Measurements from ENCODE around the gene IRF7. TPM values are rescaled to one million over a fixed set of nuclear protein-coding genes. Genes with fewer than 3 reads are reported as not detected.
A peak's percentile ranks its signal among the peaks of the same experiment; 100 is the strongest.
"Not testable (repeated sequence)": the region's sequence is repeated elsewhere in the genome, so short reads cannot be mapped to it uniquely, and the experiment has no call there.

Gene IRF7
- total and polyA plus RNA-seq, 3 experiments from 2014 or later: 16.4 to 38.6 (median 18.0) TPM

- Histone ChIP-seq H3K4me3 (ENCODE audit: low read length) (peak overlapping the region; percentile 81), H3K36me3 (ENCODE audit: insufficient read depth, low read length) (peaks cover 7% of the 10 kb centered on the region), H3K27ac (ENCODE audit: low read depth, low read length) (peak overlapping the region; percentile 80), H3K27me3 (ENCODE audit: insufficient read depth, low read length, poor library complexity, severe bottlenecking) (no peaks in the 10 kb centered on the region), H3K9me3 (ENCODE audit: low read length) (no peaks in the 10 kb centered on the region), H3K4me1 (ENCODE audit: insufficient read depth, low read length) (peaks cover 40% of the 10 kb centered on the region)
- ChIA-PET CTCF (interaction anchor here (1.0 kb wide), 1 partner anchor 146 kb away, joined by 4 read pairs; no protein-coding TSS in a partner anchor), POLR2A (interaction anchor here (1.3 to 1.4 kb wide), 2 partner anchors 41 to 370 kb away, joined by 7 to 16 read pairs; partner anchors contain the start of genes BET1L, HRAS, LRRC56 and RIC8A)
- Mint-ChIP-seq H3K27ac (peak overlapping the region; percentile 61 to 95 (median 86)), H3K4me1 (peaks cover 47 to 63% (median 52%) of the 10 kb centered on the region in 3 donors), H3K4me3 (peak overlapping the region; percentile 83 to 93 (median 87)), H3K36me3 (peaks cover 0 to 23% (median 2%) of the 10 kb centered on the region in 3 donors), H3K27me3 (peaks cover 8% of the 10 kb centered on the region in 2 donors), H3K9me3 (no peaks in the 10 kb centered on the region)
- peak in 1 of 5 donors; percentile 27 for DNase-seq
These were observed 38.7 kb downstream of the IRF7 start for GRCh38 chr11:576811-577610.

GRCh38 chr11:575996-576768, 39.6 kb downstream of the IRF7 start, which contains the start of gene PHRF1:
Gene PHRF1, plus strand, starts transcription at chr11:576470. Its CDS starts 5,043 bp downstream, at chr11:581513.
- H3K4me3 Mint-ChIP-seq: peak within 1 kb of the TSS; percentile 95 to 99 (median 97)
- Histone ChIP-seq H3K27me3 (ENCODE audit: insufficient read depth, low read length, poor library complexity, severe bottlenecking) (no peaks in the 10 kb centered on the region), H3K27ac (ENCODE audit: low read depth, low read length) (peak within 1 kb of the TSS; percentile 81), H3K4me3 (ENCODE audit: low read length) (peak within 1 kb of the TSS; percentile 91), H3K36me3 (ENCODE audit: insufficient read depth, low read length) (no peaks in the 10 kb centered on the region), H3K9me3 (ENCODE audit: low read length) (no peaks in the 10 kb centered on the region), H3K4me1 (ENCODE audit: insufficient read depth, low read length) (peaks cover 40% of the 10 kb centered on the region)
- H3K9me3 Mint-ChIP-seq: no peaks in the 10 kb centered on the region
- DNase-seq: peak; percentile 91 to 97 (median 96)
- H3K36me3 Mint-ChIP-seq: peaks cover 0 to 15% (median 2%) of the 10 kb centered on the region in 3 donors
- peaks cover 8% of the 10 kb centered on the region in 2 donors for H3K27me3 Mint-ChIP-seq
- POLR2A ChIA-PET: interaction anchor here (0.8 to 1.9 kb wide), 17 partner anchors 9 to 369 kb away, joined by 3 to 16 read pairs (median 4); partner anchors contain the start of genes BET1L, DEAF1, HRAS and IRF7
- peak within 1 kb of the TSS; percentile 95 to 99 (median 98) for H3K27ac Mint-ChIP-seq
- CTCF ChIA-PET: interaction anchor here (0.7 to 1.7 kb wide), 6 partner anchors 11 to 40 kb away, joined by 3 to 11 read pairs (median 3); partner anchors contain the start of genes HRAS and IRF7
- peaks cover 40 to 56% (median 51%) of the 10 kb centered on the region in 3 donors for H3K4me1 Mint-ChIP-seq

GRCh38 chr11:575313-575995, 40.3 kb downstream of the IRF7 start:
- H3K4me3 ChIP-seq (ENCODE audit: low read length): peak overlapping the region; percentile 55
- peaks cover 38 to 50% (median 46%) of the 10 kb centered on the region in 3 donors for H3K4me1 Mint-ChIP-seq
- peak overlapping the region; percentile 81 to 99 (median 87) for H3K4me3 Mint-ChIP-seq
- H3K9me3 ChIP-seq (ENCODE audit: low read length): no peaks in the 10 kb centered on the region
- ChIA-PET CTCF (interaction anchor here (0.7 to 1.7 kb wide), 6 partner anchors 10 to 41 kb away, joined by 3 to 11 read pairs (median 3); partner anchors contain the start of genes HRAS and IRF7), POLR2A (interaction anchor here (0.8 to 1.9 kb wide), 19 partner anchors 8 to 368 kb away, joined by 3 to 16 read pairs (median 4); partner anchors contain the start of genes BET1L, DEAF1, HRAS and IRF7)
- DNase-seq: no peak
- H3K4me1 ChIP-seq (ENCODE audit: insufficient read depth, low read length): peaks cover 40% of the 10 kb centered on the region
- no peaks in the 10 kb centered on the region for H3K36me3 ChIP-seq (ENCODE audit: insufficient read depth, low read length)
- H3K27ac Mint-ChIP-seq: peak overlapping the region in 7 of 8 donors; percentile 13 to 97 (median 75)
- H3K27me3 ChIP-seq (ENCODE audit: insufficient read depth, low read length, poor library complexity, severe bottlenecking): no peaks in the 10 kb centered on the region
- peaks cover 7 to 8% of the 10 kb centered on the region in 2 donors for H3K27me3 Mint-ChIP-seq
- no peaks in the 10 kb centered on the region for H3K9me3 Mint-ChIP-seq
- H3K27ac ChIP-seq (ENCODE audit: low read depth, low read length): peak overlapping the region; percentile 43
- H3K36me3 Mint-ChIP-seq: peaks cover 0 to 13% (median 0%) of the 10 kb centered on the region in 3 donors

DNA sequence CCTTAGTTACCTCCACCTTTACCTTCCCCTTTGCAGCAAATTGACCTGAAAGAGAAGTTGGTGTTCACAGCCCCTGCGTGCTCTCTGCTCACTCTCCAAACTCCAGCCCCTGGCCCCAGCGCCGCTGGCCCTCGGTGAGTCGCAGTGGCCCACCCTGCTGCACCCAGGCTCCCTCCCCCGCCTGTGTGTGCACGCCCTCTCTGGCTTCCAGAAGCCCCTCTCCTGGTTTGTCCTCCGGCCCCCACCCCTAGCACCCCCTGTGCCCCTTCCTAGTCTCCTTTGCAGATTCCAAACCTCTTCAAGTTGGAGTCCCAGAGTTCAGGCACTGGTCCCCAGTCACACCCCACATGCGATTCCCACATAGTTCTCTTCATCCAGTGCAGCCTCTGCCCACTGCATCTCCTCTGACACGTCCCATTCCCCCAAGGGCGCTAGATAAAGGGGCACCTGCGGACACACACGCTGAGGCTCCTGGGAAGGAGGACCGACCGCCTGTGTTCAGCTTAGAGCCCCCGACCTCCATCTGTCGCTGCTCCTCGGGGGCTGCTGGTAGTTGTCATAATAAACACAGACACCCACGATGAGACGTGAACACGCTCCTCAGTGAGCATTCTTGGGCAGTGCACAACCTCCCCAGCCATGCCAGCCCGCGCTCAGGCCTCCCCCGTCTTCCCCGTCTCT, 41.0 kb downstream of the IRF7 start:
- Mint-ChIP-seq H3K36me3 (peaks cover 0 to 13% (median 0%) of the 10 kb centered on the region in 3 donors), H3K27ac (peak overlapping the region in 7 of 8 donors; percentile 13 to 89 (median 65)), H3K9me3 (no peaks in the 10 kb centered on the region), H3K4me1 (peaks cover 36 to 47% (median 40%) of the 10 kb centered on the region in 3 donors), H3K4me3 (peak overlapping the region; percentile 66 to 91 (median 87)), H3K27me3 (peaks cover 7 to 8% of the 10 kb centered on the region in 2 donors)
- peak overlapping the region; percentile 55 for H3K4me3 ChIP-seq (ENCODE audit: low read length)
- H3K27ac ChIP-seq (ENCODE audit: low read depth, low read length): peak overlapping the region; percentile 43
- CTCF ChIA-PET: interaction anchor here (1.7 kb wide), 1 partner anchor 9 kb away, joined by 11 read pairs; no protein-coding TSS in a partner anchor
- H3K36me3 ChIP-seq (ENCODE audit: insufficient read depth, low read length): no peaks in the 10 kb centered on the region
- POLR2A ChIA-PET: interaction anchor here (0.9 to 1.9 kb wide), 5 partner anchors 10 to 235 kb away, joined by 3 to 11 read pairs (median 5); partner anchors contain the start of genes IRF7 and RPLP2
- no peak for DNase-seq
- H3K27me3 ChIP-seq (ENCODE audit: insufficient read depth, low read length, poor library complexity, severe bottlenecking): no peaks in the 10 kb centered on the region
- H3K9me3 ChIP-seq (ENCODE audit: low read length): no peaks in the 10 kb centered on the region
- peaks cover 34% of the 10 kb centered on the region for H3K4me1 ChIP-seq (ENCODE audit: insufficient read depth, low read length)

DNA sequence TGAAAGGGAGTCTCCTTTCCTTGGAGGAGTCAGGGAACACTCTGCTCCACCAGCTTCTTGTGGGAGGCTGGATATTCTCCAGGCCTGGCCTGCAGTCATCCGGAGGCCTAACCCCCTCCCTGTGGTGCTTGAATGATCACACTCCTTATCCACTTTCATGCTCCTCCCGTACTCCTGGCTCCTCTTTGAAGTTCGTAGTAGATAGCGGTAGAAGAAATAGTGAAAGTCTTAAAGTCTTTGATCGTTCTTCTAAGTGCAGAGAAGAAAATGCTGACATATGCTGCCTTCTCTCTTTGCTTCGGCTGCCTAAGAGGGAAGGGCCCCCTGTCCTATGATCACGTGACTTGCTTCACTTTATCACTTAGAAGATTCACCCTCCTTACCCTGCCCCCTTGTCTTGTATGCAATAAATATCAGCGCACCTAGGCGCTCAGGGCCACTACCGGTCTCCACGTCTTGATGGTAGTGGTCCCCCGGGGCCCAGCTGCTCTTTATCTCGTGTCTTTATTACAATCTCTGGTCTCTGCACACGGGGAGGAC, 41.6 kb downstream of the IRF7 start:
- H3K9me3 ChIP-seq (ENCODE audit: low read length); POLR2A ChIA-PET; H3K9me3 Mint-ChIP-seq; H3K27me3 Mint-ChIP-seq; H3K36me3 Mint-ChIP-seq; CTCF ChIA-PET; H3K27me3 ChIP-seq (ENCODE audit: insufficient read depth, low read length, poor library complexity, severe bottlenecking); H3K36me3 ChIP-seq (ENCODE audit: insufficient read depth, low read length): not testable (repeated sequence)
- Mint-ChIP-seq H3K27ac (peak overlapping the region in 2 of 8 donors; percentile 29 to 65), H3K4me1 (peaks cover 30 to 42% (median 33%) of the 10 kb centered on the region in 3 donors), H3K4me3 (peak overlapping the region; percentile 66 to 91 (median 87))
- Histone ChIP-seq H3K27ac (ENCODE audit: low read depth, low read length) (peak overlapping the region; percentile 43), H3K4me1 (ENCODE audit: insufficient read depth, low read length) (peaks cover 34% of the 10 kb centered on the region), H3K4me3 (ENCODE audit: low read length) (peak overlapping the region; percentile 55)
- DNase-seq: peak in 1 of 5 donors; percentile 25

DNA sequence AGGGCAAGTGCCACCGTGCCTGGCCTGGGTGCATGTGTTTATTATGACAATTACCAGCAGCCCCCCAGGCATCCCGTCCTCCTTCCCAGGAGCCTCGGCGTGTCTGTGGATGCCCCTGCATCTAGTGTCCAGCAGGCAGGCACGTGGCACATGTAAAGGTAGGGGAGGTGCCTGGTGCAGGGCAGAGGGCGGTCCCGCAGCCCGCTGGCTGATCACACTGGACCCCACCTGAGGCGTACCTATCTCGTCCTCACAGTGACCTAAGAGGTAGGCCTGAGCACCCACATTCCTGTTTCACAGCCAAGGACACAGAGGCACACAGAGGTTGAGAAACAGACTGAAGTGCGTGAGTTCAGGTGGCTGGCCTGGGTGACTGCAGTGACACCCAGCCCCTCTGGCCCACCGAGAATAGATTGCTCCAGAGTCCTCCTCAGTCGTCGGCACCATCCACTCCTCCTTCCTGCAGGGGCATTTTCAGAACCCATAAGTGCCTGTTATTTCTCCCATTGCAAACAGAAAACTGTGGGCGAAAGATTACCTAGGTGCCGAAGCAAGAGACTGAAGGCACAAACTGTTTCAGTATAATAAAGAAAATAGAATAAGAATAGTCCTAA, 42.5 kb downstream of the IRF7 start:
- POLR2A ChIA-PET: no interaction called here
- peaks cover 24 to 36% (median 24%) of the 10 kb centered on the region in 3 donors for H3K4me1 Mint-ChIP-seq
- CTCF ChIA-PET: no interaction called here

More for the DNA sequence above, 42.5 kb downstream of the IRF7 start:
- Mint-ChIP-seq H3K9me3 (no peaks in the 10 kb centered on the region), H3K27me3 (peaks cover 7 to 8% of the 10 kb centered on the region in 2 donors), H3K36me3 (peaks cover 0 to 6% (median 0%) of the 10 kb centered on the region in 3 donors), H3K4me3 (peak overlapping the region in 1 of 7 donors; percentile 74), H3K27ac (no peak overlapping the region)
- no peaks in the 10 kb centered on the region for H3K9me3 ChIP-seq (ENCODE audit: low read length)
- H3K36me3 ChIP-seq (ENCODE audit: insufficient read depth, low read length): no peaks in the 10 kb centered on the region
- DNase-seq: no peak
- peaks cover 28% of the 10 kb centered on the region for H3K4me1 ChIP-seq (ENCODE audit: insufficient read depth, low read length)
- H3K4me3 ChIP-seq (ENCODE audit: low read length): no peak overlapping the region
- no peaks in the 10 kb centered on the region for H3K27me3 ChIP-seq (ENCODE audit: insufficient read depth, low read length, poor library complexity, severe bottlenecking)
- no peak overlapping the region for H3K27ac ChIP-seq (ENCODE audit: low read depth, low read length)

Measured in CD8-positive, alpha-beta memory T cell (primary cell).